NCI-H1105 treated with DMSO at 0.1 percent for 48 hours (cell line): ENCODE results near the gene PHOX2A.
"Not testable (repeated sequence)": the region's sequence is repeated elsewhere in the genome, so short reads cannot be mapped to it uniquely, and the experiment has no call there.

Source experiments
- DNase-seq: peaks from one replicate; lab custom pipeline; 2025; lab: John Stamatoyannopoulos, UW

The PHOX2A gene

GRCh38 chr11:72244060-72244360, at the start of gene PHOX2A:
Gene PHOX2A, minus strand, starts transcription at chr11:72244176. Its CDS starts 172 bp downstream, at chr11:72244004.
- DNase-seq = no peak

DNA sequence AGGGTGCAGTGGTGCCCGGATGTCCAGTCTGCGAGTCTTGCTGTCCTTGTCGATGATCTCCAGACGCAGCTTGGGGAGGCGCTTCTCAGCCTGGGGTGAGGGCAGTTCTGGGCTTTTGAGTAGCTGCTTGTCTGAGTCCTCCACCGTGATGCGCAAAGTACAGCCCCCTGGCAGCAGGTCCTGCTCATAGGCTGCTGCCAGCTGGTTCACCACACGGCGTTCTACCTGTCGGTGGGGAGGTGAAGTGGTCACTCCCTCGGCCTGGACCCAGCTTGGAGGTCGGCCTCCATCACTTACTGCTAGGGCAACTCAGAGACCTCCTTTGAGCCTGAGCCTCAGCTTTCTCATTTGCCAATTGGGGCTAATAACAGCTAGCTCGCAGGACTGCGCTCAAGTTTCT, 49.4 kb upstream of the PHOX2A start:
- no peak for DNase-seq

- no peak for DNase-seq
Observed at GRCh38 chr11:72292106-72292785, 48.3 kb upstream of the PHOX2A start.

DNA sequence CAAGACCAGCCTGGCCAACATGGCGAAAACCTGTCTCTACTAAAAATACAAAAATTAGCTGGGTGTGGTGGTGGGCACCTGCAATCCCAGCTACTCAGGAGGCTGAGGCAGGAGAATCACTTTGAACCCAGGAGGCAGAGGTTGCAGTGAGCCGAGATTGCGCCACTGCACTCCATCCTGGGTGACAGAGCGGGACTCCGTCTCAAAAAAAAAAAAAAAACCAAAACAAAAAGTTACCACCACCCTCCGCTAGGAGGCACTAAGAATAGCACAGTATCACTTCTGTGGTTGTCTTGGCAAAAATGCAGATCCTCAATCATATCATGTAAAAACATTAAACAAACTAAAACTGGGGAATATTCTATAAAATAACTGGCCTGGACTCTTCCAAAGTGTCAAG, 46.8 kb upstream of the PHOX2A start:
- not testable (repeated sequence) for DNase-seq

DNA sequence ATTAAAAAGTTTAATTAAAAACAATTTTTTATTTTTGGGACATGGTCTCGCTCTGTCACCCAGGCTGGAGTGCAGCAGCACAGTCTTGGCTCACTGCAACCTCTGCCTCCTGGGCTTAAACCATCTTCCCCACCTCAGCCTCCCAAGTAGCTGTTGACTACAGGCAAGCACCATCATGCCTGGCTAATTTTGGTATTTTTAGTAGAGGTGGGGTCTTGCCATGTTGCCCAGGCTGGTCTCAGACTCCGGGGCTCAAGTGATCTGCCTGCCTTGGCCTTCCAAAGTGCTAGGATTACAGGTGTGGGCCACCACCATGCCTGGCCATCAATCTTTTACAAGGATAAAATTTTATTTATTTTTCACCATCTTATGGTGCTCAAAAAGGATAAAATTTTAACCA, 43.3 kb upstream of the PHOX2A start:
- no peak for DNase-seq

DNA sequence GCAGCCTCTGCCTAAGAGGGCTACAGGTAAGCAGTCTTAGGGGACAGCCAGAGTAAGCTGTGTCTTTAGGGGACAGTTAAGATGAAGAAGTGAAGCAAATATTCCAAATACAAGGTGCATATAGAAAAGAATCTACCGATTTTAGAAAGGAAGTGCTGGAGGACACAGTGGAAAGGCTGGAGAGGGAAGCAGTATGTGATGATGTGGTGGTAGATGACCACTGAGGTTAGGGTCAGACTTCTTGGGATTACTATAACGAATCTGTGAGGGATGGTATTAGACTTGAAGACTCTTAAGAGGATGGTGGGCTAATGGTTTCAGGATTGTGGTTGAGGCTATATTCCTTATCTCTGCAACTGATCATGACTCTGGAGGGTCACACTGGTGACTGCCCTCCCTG, 40.0 kb upstream of the PHOX2A start:
- DNase-seq = no peak

DNA sequence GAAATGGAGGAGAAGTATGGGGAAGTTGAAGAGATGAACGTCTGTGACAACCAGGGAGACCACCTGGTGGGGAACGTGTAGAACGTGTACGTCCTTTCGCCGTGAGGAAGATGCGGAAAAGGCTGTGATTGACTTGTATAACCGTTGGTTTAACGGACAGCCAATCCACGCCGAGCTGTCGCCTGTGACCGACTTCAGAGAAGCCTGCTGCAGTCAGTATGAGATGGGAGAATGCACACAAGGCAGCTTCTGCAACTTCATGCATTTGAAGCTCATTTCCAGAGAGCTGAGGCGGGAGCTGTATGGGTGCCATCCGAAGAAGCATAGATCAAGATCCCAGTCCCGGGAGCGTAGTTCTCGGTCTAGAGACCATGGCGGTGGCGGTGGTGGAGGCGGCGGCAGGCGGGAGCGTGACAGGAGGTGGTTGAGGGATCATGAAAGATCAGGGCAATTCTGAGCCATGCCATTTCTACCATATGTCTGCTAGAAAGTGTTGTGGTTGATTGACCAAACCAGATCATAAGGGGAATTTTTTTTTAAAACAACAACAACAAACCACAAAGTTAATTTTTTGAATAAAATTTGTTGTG, 36.8 kb upstream of the PHOX2A start:
- DNase-seq = no peak

DNA sequence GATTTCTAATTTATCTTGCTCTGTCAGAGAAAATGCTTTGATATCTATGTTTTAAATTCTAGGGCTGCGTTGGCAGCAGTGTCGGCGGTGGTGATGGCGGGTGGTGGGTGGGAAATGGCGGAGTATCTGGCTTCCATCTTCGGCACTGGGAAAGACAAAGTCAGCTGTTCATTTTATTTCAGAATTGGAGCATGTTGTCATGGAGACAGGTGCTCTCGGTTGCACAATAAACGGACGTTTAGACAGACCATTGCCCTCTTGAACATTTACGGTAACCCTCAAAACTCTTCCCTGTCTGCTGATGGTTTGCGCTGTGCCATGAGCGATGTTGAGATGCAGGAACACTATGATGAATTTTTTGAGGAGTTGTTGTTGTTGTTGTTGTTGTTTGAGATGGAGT, 36.1 kb upstream of the PHOX2A start:
- DNase-seq = no peak

- DNase-seq = no peak
Observed at GRCh38 chr11:72278905-72279304, 34.9 kb upstream of the PHOX2A start.

- DNase-seq = no peak
Observed at GRCh38 chr11:72274435-72274834, 30.5 kb upstream of the PHOX2A start.

DNA sequence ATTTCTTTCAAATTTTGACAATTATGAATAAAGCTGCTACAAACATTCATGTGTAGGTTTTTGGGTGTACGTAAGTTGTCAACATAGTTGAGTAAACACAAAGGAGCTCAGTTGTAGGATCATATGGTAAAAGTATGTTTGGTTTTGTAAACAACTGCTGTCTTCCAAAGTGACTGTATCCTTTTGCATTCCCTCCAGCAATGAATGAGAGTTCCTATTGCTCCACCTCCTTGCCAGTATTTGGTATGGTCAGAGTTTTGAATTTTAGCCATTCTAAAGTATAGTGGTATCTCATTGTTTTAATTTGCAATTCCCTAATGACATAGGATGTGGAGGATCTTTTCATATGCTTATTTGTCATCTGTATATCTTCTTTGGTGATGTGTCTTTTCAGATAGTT, 28.0 kb upstream of the PHOX2A start:
- DNase-seq = no peak

GRCh38 chr11:72267956-72268617, 24.1 kb upstream of the PHOX2A start:
- DNase-seq = no peak

GRCh38 chr11:72266960-72267359, 23.0 kb upstream of the PHOX2A start:
- DNase-seq = not testable (repeated sequence)

- no peak for DNase-seq
Observed at GRCh38 chr11:72265951-72266350, 22.0 kb upstream of the PHOX2A start.

DNA sequence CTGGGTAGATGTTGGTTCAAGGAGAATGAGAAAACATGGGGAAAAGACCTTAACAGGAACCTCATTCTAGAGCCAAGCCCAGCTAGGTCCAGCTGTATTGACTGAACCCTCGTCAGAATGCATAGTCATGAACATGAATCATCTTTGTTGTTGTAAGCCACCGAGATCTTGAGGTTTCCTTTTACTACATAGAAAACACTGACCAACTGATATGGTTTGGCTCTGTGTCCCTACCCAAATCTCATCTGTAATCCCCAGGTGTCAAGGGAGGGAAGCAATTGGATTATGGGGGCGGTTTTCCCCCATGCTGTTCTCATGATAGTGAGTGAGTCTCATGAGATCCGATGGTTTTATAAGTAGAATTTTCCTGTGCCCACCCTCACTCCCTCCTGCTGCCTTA, 19.4 kb upstream of the PHOX2A start:
- no peak for DNase-seq

DNA sequence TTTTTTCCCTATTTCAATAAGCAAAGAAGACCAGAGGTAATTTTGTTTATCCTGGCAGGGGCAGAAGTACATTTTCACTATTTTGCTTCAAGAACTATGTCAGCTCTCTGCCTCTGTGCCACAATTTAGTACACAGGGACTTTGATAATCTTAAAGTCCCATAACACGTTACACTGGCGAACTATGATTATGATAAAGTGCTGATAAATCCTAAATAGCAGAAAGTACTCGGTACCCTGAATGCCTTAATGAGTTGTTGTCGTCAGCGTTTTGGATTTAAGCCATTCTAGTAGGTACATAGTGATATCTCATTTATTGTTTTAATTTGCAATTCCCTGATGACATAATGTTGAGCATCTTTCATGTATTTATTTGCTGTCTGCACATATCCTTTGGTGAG, 16.6 kb upstream of the PHOX2A start:
- DNase-seq = no peak

DNA sequence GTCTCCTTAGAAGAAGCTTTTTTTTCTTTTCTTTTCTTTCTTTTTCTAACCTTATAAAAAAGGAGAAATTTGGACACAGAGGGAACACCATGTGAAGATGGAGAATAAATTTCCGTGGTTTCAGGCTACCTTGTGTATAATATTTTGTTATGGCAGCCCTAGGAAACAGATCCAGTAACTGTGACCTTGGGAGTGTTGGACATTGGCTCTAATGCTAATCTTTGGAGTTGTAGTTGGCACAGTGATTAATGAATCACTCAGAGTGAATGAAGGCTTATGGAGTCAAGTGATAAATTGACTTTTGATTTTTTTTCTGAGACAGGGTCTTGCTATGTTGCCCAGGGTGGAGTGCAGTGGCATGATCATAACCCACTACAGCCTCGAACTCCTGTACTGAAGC, 15.5 kb upstream of the PHOX2A start:
- no peak for DNase-seq

- DNase-seq = no peak
Observed at GRCh38 chr11:72257570-72257969, 13.6 kb upstream of the PHOX2A start.

DNA sequence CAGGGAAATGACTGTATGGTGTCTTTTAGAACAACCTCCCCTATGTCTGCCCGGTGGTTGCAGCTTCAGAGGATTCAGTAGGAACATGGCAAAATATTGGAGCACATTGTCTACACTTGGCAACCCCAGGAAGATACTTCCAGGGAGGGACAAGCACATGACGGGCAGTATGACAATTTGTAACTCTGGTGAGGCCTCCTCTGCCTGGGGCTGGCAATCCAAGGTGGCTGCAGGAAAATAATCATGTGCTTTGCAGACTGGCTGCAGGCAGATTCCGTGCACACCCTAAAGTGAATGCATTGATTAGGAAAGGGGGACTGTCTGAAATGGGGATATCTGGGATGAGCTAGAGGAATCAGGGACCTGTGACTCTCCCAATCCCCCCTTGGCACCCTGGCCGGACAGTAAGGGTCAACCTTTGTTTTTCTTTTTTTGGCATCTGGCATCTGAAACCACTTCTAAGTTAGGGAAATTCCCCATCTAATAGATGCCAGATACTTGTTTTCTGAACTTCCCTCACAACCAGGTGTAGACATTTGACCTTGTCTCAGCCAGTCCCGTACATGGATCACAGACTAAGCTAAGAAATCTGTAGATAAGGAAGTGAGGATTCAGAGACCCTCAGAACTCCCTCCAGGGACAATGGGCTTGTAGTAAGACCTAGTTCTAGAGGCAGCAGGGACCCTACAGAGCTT, 10.5 kb upstream of the PHOX2A start:
- no peak for DNase-seq

DNA sequence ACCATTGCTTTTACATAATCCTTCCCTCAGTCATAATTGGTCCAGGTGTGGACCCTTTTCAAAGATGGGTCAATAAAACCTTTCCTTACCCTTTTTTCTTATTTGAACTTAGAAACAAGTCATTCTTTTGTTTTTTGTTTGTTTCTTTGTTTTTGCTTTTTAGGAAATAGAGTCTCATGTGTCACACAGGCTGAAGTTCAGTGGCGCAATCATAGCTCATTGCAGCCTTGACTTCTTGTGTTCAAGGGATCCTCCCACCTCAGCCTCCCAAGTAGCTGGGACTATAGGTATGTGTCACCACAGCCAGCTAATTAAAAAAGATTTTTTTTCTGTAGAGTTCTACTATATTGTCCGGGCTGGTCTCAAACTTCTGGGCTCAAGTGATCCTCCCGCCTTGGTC, 9.4 kb upstream of the PHOX2A start:
- DNase-seq = no peak

DNA sequence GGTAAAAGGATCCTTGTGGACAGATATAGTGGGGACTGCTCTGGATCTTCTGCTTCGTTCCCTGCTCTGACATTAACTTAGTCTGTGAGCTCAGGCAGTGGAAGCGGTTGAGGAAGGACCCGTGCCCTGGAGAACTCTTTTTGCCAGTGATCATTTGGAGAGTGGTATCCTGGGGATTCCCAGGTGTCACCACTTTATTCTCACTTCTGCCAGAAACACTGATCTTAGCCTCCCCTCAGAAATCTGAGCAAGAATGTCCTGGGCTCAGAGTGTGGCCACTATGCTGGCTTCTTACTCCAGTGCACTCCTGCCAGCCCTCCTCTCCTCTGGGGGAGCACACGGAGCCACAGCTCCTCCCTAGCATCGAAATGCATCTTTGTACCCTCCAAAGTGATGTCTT, 7.6 kb upstream of the PHOX2A start:
- DNase-seq = no peak

DNA sequence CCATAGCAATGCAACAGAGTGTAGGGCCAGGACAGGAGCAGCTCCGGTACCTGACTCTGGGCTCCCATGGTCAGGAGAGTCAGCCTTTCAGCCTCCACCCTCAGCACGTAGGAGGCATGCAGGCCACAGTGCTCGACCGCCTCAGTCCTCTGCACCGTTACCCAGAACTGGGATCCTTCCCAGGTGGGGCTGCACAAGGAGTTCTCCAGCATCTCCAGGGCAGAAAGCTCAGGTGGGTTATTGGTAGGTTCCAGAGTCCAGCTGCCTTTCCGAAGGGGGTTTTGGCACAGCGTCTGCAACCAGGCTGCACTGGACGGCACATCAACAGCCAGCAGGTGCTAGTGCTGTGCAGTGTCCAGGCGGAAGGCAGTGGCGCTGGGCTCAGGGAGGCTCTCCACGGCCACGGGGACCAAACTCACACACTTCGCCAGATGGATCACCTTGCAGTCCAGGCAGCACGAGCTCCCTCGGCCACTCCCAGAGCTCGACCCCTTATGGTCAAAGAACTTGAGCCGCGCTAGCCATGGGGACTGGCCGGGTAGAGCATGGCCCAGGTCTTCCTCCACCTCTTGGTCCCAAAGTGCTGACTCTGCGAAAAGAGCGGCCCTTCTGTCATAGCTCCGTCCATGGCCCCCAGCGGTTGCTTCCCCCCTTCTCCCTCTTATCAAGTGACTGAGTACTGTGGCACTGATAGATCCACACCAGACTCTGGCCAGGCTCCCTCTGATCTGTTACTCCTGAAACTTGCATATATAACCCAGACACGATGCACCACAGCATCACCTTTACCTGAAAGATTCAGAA, 6.9 kb upstream of the PHOX2A start:
- no peak for DNase-seq
